Measurements from ENCODE around the gene NT5C.
"Not testable (repeated sequence)": the region's sequence is repeated elsewhere in the genome, so short reads cannot be mapped to it uniquely, and the experiment has no call there.

GRCh38 chr17:75127936-75128335 lies 3.6 kb downstream of the NT5C start:
- TF ChIP-seq CTCF, POLR2A (IDR thresholded peaks at IDR 0.05): not testable (repeated sequence)

All from uterus (tissue), 2 donors.